Measurements from ENCODE around the gene RBMS1.

- TF ChIP-seq POU2F2 (IDR thresholded peaks at IDR 0.05; ENCODE audit: low read depth, low read length), result no peak
- no peak for TF ChIP-seq POLR2AphosphoS5 (IDR thresholded peaks at IDR 0.05; ENCODE audit: low read depth, low read length)
- no peak for TF ChIP-seq POLR2A (IDR thresholded peaks at IDR 0.05; ENCODE audit: low read depth, low read length)
- no peak for TF ChIP-seq TAF1 (IDR thresholded peaks at IDR 0.05; ENCODE audit: low read depth, low read length)
- no peak for TF ChIP-seq PAX5 (IDR thresholded peaks at IDR 0.05; ENCODE audit: insufficient read depth, low read length, severe bottlenecking)
Observed at GRCh38 chr2:160375037-160375436, 118.6 kb downstream of the RBMS1 start.

Data from GM12891 (cell line).